22Rv1 (cell line): ENCODE data around the gene GINS2.

Source experiments
- CTCF ChIP-seq: fragments of 450-650 bp; IDR thresholded peaks from 2 replicates; pipeline ENCODE4 v1.5.1; 2017; ENCODE audit warnings: mild to moderate bottlenecking
- ZFX ChIP-seq: fragments of 450-650 bp; IDR thresholded peaks from 2 replicates; pipeline ENCODE4 v1.6.1; 2017; ENCODE audit warnings: antibody characterized with exemption, borderline replicate concordance

- TF ChIP-seq ZFX (no peak), CTCF (no peak)
Measured at GRCh38 chr16:85731179-85731578, 42.4 kb upstream of the GINS2 start.
